ENCODE data around the gene ARMC2.
"Not testable (repeated sequence)": the region's sequence is repeated elsewhere in the genome, so short reads cannot be mapped to it uniquely, and the experiment has no call there.

The ARMC2 gene

DNA sequence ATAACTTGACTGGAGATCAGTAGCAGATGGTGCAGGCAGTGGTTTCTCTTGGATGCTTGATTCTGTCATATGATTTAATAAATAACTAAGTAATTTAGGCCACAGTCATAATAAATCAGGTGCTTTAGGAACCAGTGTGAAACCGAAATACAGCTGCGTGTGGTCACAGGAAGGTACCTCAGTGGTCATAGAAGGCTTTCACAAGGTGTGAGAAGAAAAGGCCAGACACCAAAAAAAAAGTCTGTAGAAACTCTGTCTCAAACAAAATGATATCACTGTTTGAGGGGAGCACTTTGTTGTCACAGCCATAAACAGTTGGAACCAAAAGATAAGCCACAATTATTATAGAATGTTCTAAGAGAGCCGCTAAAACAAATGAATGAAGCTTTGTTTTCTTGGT lies 56.5 kb downstream of the ARMC2 start:
- in situ Hi-C loops (cut with MboI; ENCODE audit: low sequenced_read_pairs): no loop called here

DNA sequence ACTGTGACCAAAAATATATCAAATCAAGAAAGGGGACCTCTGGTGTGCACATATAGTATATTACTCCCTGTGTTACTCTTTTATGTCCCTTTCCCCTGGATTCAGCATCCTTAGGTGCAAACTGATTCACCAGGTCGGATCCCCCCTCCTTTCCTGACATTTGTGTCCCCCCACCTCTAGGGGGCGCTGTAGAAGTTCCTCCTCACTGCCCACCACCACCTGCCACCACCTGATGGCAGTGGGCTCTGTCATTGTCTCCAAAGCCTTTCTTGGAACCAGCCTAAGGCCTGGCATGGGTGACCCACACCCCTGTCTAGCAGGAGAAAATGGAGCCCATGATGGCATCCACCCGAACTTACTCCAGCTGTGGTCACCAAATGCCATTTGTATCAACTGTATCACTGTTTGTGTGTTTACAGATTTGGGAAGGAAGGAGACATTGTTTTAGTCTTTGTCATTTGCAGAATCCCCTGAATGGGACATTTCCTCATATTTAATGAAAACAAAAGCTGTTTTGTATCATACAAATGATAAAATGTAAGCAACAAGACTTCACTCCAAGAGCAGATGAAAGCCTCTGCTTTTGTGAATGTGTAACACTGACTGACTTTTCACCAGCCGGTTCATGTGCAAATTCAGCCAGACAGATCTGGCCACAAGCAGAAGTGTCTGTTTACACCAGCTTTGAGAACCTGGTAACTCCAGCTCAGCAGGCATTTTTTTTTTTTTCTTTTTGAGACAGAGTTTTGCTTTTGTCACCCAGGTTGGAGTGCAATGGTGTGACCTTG lies 66.2 kb downstream of the ARMC2 start:
- in situ Hi-C loops (cut with MboI; ENCODE audit: low sequenced_read_pairs): no loop called here

DNA sequence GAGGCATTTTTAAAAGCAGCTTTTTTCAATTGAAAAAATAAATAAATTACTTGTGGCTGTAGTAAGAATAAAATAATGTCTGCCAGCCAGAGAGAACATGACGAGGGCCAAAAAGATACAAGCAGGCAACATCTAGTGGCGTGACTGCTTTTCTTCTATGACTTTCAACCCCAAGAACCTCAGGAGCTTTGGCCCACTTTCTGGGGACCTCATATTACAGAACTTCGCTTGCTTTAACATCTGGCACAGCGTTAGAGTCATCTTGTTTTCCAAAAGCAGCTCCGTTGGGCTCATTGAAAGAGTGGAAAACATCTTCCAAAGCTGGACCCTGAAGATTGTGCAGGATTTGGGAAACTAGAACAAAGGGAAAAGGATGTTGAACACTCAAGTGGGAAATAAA lies 67.0 kb downstream of the ARMC2 start:
- in situ Hi-C loops (cut with MboI; ENCODE audit: low sequenced_read_pairs): no loop called here

DNA sequence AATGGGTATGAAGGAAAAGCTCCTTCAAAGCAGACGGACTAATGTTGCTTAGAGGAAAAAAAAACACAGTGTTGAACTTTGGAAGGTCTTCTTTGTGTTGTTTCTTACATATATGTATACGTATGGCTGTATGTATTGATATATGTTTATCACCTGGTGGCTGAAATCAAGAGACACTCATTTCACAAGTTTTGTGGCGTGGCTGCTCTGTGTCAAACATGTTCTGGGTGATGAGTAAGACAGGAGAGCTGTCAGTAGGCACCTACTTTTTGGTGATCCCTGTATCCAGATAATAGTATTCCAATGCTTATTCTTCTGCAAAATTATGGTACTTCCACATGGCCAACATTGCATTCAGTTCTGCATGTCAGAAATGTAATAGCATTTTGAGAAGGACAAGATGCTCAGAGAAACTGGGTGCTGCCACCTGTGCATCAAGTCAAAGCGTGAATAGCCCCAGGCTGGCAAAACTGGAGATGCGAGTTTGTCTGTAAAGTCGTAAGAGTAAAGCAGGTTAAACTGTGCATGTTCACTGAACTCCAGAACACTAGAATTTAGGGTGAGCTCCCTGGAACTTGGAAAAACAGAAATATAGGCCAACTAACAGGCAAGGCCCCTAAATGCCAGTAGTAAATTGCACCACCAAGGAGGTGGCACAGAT lies 67.9 kb downstream of the ARMC2 start:
- in situ Hi-C loops (cut with MboI; ENCODE audit: low sequenced_read_pairs): no loop called here

DNA sequence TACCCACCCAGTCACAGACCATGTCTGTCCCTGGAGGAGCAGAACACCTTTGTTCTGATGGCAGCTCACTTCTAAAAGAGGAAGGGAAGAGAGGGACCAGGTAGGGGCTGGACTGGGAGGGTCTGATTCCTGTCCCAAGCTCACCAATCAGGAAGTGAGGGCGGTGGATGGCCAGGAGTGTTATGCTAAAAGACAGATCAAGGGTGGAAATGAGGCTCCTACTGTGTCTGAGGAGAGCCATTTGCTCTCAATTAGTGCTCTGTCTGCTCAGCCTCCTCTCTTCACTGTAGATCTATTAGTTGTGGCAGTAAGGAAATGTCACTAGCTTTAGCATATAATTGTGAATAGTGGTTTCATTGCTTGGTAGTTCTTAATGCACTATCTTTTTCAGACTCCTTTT lies 72.5 kb downstream of the ARMC2 start:
- in situ Hi-C loops (cut with MboI; ENCODE audit: low sequenced_read_pairs): no loop called here

DNA sequence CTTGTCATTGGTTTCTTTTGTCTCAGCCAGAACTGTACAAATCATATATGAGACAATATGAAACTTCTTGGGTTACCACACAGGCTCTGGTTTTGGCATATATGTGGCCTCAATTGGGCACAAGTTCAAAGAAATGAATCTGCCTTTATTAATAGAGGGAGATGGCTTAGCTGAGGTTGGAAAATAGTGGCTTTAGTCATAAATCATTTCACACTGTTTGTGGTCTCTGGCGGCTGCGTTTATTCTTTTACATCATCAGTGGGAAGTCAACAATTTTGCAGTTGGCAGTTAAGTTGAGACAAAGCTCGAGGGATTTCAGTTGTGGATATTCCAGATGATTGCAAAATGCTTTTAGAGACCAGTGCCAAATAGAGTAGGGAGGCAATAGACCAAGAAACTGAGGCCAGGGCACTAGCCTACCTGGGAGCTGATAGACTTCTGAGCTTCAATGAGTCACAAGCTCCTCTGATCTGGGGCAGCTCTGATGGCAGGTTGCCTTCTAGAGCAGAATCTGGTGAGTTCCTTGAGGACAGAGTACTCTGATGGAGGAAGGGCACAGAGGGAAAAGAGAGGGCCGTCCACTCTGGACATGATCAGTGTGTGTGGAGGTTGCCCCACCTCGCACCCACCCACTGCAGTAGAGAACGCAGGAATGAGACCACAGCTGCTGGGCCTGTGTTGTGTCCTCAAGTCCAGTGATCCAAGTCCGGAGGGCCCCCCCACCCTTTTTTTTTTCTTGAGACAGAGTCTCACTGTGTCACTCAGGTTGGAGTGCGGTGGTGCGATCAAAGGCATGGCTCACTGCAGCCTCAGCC lies 73.5 kb downstream of the ARMC2 start:
- in situ Hi-C loops (cut with MboI; ENCODE audit: low sequenced_read_pairs): no loop called here

DNA sequence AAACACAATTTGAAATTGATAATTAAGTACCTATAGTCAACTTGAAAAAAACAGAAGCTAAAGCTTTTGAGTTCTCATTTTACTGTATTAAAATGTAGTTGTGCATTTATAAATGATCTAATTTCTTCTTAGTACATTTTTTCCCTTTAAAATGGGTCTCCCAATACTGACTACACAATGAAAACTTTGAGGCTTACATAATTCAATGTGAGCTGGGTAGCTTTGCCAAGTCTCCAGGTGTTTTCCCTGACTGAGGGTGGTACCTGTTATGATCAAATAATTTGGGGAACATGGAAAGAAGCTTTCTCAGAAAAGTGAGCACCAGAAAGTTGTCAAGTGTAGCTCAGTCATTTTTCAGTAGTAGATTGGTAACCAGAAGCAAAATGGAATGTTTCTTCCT lies 74.3 kb downstream of the ARMC2 start:
- in situ Hi-C loops (cut with MboI; ENCODE audit: low sequenced_read_pairs): no loop called here

DNA sequence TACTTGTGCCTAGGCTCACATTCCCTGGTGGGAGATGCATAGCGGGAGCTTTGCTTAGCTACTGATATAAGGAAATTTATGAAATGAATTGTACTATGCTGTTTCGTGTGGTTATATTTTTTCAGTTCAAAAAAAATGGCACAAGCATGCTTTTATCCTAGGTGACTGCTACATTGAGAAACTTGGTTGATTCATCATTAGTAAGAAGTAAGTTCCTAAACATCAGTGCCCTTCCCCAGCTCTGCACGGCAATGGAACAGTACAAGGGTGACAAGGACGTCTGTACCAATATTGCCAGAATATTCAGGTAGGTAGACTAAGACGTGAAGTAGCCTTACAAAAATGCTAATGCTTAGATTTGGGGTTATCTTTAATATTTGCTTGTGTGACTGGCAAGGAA lies 79.7 kb downstream of the ARMC2 start:
- in situ Hi-C loops (cut with MboI; ENCODE audit: low sequenced_read_pairs): no loop called here

DNA sequence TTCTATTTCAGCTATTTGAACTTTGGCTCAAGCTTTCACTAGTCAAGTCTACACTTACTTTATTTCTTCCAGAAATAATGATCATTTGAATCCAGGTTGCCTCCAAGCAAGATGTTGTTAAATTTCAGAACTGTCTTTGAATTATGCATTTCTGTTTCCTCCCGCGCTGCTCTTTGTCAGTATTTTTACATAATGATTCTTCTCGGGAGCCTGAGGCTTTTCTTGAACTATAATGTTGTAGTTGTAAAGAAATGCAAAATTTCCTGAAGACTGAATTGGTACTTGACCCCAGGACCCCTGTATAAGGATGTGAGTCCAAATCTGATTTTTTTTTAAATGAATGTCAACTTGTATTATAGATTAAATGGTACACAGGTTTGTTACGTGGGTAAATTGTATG lies 80.4 kb downstream of the ARMC2 start:
- in situ Hi-C loops (cut with MboI; ENCODE audit: low sequenced_read_pairs): no loop called here

DNA sequence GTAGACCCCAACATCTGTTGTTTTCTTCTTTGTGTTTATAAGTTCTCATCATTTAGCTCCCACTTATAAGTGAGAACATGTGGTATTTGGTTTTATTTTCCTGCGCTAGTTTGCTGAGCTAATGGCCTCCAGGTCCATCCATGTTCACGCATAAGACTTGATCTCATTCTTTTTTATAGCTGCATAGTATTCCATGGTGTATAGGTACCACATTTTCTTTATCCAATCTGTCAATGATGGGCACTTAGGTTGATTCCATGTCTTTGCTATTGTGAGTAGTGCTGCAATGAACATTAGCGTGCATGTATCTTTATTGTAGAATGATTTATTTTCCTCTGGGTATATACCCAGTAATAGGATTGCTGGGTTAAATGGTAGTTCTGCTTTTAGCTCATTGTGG lies 82.9 kb downstream of the ARMC2 start:
- in situ Hi-C loops (cut with MboI; ENCODE audit: low sequenced_read_pairs): not testable (repeated sequence)

DNA sequence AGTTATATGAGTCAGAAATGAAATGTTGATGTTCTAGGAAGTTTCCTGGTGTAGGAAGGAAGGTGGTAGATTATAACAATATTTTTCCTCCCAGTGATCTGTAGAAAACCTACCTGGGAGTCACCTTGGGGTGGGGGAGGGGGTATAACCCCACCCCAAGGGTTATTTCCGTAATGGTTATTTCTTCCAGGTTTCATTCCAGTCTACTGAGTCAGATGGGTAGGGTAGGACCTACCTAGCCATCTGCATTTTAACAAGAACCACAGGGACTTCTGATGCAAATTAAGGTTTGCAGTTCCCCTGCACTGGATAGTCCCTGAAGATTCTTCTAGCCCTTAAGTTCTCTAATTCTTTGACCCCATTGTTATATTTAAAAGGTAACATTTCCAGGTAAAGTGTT lies 88.9 kb downstream of the ARMC2 start:
- in situ Hi-C loops (cut with MboI; ENCODE audit: low sequenced_read_pairs): no loop called here

DNA sequence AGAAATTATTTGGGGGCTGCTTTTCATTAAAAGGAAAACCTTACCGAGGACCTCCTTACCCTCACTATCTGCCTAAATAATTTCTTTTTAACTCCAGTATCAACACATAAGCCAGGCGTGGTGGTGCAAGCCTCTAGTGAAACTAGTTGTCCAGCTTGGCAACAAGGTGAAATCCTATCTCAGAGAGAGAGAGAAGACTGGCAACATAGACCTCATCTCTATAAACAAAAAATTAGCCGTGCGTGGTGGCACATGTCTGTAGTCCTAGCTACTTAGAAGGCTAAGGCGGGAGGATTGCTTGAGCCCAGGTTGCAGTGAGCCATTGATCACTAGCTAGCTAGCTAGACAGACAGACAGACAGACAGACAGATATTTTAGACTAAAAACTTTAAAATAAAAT lies 92.5 kb downstream of the ARMC2 start:
- in situ Hi-C loops (cut with MboI; ENCODE audit: low sequenced_read_pairs): no loop called here

DNA sequence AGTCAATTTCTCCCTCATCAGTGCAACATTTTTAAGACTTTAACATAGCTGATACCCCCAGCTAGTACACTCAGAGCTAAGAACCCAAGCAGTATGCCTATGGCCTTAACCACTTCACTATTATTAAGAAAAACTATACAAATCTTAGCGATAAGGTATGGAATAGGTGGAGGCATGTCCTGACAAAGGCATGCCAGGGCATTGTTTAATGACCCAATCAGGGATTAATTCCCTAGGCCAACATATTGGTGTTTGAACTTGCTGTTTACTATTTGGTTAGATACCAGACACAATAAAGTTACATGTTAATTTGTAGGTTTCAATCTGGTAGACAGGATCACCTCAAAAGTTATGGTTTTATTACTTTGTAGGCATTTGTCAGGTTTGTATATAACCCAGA lies 93.1 kb downstream of the ARMC2 start:
- in situ Hi-C loops (cut with MboI; ENCODE audit: low sequenced_read_pairs): no loop called here

DNA sequence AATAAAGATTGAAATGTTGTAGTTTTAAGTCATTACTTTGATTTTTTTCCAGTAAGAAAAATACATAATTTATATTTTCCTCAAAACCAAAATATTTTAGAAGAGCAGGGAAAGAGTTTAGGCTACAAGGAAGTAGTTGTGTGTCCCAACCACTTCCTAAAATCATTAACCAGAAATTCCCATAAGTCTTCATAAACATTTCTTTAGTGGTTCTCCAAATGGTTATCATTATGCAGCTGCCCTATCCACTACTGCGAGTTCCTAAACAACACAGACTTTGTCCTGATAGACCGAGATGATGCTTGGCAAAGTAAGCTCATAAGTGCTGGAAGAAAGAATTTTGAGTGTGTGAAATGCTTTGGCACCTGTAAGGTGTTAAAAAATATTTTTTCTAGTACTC lies 93.6 kb downstream of the ARMC2 start:
- in situ Hi-C loops (cut with MboI; ENCODE audit: low sequenced_read_pairs): no loop called here

DNA sequence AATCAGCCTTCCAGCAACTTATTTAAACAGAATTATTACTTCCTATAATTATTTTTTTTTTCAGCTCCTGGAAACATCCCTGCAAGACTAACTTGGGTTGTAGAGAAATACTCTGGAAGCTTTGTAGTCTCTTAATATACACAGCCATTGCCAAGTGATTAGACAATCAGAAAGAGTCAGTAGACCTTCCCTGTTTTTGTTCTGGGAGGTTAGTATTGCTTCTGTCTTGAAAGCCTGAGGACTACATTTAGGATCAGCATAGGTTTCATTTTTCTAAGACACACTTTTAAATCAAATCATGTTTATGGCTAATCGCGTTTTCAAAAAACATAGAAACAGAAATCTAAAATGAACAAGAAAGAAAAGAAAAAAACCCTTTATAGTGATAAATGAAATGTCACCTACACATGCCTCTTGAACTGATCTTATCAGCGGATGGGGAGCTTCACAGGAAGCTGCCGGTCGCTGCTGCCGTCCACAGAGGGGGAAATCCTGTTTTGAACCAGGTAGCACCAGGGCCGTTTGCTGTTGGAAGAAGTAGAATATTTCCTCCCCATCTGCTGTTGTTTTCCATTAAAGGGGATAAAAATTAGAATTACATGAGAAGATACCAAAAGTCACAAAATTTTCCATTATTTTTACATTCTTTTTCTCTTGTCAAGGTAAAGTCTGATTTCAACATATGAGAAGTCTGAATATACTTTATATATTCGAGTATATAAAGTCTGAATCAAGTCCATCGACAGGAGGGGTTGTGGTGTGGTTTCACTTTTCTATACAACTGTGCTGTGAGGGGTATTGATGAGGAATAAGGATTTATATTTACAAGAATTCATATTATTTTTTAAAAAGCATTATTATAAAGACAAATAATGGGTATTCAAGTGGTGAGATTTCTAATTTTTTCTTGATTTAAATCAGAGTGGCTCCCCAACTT lies 94.6 kb downstream of the ARMC2 start:
- in situ Hi-C loops (cut with MboI; ENCODE audit: low sequenced_read_pairs): no loop called here

DNA sequence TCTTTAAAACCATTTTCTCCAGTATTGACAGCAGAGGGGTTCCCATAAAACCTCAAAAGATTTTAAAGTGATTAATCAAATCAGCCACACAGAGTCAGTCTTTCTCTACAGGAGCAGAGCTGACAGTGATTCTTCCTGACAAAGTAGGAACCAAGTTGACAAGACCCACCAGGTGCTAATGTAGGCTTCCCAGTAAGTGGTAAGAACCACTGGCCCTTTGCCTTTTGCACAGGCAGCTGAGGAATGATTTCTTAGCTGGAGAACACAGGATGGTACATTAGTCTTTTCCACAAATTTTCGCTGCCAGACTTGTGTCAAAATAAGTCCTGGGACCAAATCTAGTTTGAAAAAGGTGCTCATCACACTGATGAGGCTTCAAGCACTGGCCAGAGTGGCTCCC lies 95.8 kb downstream of the ARMC2 start:
- in situ Hi-C loops (cut with MboI; ENCODE audit: low sequenced_read_pairs): no loop called here

DNA sequence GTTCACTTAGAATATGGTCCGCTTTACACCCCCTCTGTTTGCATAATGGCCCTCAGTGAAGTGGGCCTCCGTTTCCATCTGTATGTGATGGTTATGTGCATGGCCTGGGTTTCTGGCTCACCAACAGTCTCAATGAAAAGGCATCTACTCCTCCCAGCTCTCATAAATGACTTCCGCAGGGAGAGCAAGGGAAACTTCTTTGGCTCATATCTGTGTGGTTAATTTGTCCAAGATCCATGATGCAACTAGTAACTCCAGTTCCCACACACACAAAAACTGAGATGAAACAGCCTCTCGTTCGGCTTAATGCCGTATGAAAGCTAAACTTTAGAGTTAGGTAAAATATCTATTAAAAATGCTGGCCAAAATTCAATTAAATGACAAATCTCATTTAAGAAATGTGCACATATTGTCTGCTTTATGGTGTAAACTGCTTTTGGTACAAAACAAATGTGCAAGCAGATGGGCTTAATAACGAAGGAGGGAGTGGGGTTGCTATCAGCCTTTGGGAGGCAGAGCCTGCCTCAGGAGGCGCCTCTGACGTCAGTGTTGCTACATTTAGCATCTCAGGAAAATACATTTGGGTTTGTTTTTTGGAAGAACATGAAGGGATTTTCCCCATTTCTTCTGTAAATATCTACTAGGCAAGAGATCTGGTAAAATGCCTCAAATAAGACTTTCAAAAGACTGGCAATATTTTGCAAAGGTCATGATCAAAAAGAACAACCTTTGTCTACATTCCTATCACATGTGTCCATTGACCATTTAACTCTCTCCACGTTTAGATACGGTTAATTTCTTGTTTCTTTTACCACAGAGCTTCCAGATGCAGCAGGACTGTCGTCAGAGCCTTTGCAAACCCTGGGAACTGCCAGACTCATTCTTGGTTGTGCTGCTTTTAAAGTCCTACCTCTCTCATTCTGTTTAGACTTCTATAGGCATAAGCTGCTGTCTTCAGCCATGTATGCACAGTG lies 96.8 kb downstream of the ARMC2 start:
- in situ Hi-C loops (cut with MboI; ENCODE audit: low sequenced_read_pairs): no loop called here

DNA sequence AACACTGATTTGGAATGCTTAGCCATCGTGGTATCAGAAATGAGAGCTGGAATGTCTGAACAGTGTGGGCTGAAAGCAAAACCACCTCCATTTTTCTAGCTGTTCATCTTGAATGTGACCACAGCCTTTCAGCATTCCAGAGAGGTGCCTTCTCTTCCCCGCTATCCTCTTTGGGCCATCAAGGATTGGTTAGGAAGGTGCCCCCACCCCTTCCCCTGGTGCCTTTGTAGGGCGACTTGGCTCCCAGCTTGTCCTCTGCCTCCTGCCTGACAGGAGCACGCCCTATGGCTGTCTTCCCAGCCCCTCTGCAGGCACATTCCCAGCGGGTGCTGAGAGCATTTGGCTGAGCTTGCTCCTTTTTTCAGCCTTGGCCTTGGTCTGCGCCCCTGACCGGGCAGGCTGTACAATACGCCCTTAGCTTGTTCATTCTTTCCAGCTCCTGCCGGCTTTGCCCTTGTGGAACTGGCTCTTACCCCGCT lies 97.5 kb downstream of the ARMC2 start:
- in situ Hi-C loops (cut with MboI; ENCODE audit: low sequenced_read_pairs): no loop called here

DNA sequence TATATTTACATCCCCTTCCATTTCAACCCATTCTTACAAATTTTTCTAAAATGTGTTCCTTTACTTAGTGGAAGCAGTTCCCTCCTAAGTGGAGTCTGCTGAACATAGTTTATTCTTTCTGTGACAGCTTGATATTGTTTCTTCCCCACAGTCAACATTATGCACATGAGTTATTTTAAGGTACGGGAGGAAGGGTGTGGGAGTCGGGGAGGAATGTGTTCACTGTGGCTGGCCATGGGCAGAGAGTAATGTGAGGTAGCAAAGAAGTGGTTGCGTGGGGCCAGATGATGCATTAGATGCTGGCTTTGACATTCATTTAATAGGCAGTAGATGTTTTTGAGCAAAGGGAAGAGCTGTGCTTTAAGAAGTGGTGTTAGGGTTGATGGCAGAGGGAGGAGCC lies 98.5 kb downstream of the ARMC2 start:
- in situ Hi-C loops (cut with MboI; ENCODE audit: low sequenced_read_pairs): no loop called here
